ENCODE results near the gene MRPS18A.

MRPS18A gene

DNA sequence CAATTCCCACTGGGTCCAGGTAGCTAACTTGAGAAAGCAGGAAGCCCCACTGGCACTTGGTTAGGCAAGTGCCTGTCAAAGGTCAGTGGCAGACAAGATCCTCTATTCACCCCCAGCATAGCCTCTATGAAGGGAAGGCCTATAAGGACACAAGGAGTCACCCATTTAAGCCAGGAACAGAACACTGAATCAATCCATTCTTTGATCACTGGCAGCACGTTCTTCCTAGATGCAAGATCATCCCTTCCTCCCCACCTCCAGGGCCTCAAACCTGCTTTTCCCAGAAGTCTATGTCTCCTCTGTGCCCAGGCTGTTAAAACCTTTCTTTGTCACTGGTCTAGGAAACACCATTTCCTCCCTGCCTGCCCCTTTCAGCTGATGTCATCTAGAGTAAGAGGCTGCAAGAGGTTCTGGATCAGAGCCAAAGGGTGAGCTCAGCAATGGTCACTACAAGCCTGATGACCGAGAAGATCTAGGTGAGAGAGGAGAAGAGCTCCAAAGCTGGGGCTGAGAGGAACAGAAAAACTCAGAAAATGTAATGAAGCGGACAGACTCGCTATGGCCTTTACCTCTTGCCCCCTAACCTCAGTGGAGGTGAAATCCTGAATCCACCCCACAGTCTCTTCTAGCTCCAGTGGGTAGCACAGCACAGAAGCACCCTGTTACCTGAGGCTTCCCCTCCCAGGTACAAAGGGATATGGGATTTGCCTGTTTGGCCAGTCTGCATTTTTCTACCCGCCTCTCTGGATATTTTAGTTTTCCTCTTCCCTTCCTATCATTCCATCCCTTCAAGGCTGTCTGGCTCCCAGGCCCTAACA is 60.4 kb downstream of the MRPS18A start:
- Histone ChIP-seq H3K9me2 (replicated peaks; ENCODE audit: low read depth, low read length) (no peaks in the 10 kb centered on the region), H3K4me1 (ENCODE audit: insufficient read depth, low read length, poor library complexity, severe bottlenecking) (peaks cover 27% of the 10 kb centered on the region), H3K27me3 (ENCODE audit: insufficient read depth, low read length, poor library complexity, severe bottlenecking) (no peaks in the 10 kb centered on the region), H3K9me3 (ENCODE audit: insufficient read depth, low read depth, low read length) (no peaks in the 10 kb centered on the region), H3K4me2 (ENCODE audit: low read depth, low read length, poor library complexity, severe bottlenecking) (peak overlapping the region; percentile 77), H3K36me3 (ENCODE audit: insufficient read depth, low read length) (peaks cover 36% of the 10 kb centered on the region; the same call in 1 of the 2 replicates), H3K4me3 (ENCODE audit: low read length, poor library complexity, severe bottlenecking) (peak overlapping the region; percentile 86), H3K79me2 (ENCODE audit: insufficient read depth, low read length) (peaks cover 36% of the 10 kb centered on the region), H3K9ac (ENCODE audit: low read depth, low read length, poor library complexity, severe bottlenecking) (peak overlapping the region; percentile 81), H3F3A (ENCODE audit: low read depth) (no peaks in the 10 kb centered on the region), H4K20me1 (ENCODE audit: insufficient read depth, low read length, poor library complexity, severe bottlenecking) (peaks cover 10% of the 10 kb centered on the region), H2AFZ (ENCODE audit: low read length) (no peak overlapping the region)
- no peak for TF ChIP-seq EZH2phosphoT487 (IDR thresholded peaks at IDR 0.05; ENCODE audit: borderline replicate concordance)
- TF ChIP-seq, protein P1, sequence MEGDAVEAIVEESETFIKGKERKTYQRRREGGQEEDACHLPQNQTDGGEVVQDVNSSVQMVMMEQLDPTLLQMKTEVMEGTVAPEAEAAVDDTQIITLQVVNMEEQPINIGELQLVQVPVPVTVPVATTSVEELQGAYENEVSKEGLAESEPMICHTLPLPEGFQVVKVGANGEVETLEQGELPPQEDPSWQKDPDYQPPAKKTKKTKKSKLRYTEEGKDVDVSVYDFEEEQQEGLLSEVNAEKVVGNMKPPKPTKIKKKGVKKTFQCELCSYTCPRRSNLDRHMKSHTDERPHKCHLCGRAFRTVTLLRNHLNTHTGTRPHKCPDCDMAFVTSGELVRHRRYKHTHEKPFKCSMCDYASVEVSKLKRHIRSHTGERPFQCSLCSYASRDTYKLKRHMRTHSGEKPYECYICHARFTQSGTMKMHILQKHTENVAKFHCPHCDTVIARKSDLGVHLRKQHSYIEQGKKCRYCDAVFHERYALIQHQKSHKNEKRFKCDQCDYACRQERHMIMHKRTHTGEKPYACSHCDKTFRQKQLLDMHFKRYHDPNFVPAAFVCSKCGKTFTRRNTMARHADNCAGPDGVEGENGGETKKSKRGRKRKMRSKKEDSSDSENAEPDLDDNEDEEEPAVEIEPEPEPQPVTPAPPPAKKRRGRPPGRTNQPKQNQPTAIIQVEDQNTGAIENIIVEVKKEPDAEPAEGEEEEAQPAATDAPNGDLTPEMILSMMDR (conservative IDR thresholded peaks at IDR 0.05; ENCODE audit: low read length), result no peak

DNA sequence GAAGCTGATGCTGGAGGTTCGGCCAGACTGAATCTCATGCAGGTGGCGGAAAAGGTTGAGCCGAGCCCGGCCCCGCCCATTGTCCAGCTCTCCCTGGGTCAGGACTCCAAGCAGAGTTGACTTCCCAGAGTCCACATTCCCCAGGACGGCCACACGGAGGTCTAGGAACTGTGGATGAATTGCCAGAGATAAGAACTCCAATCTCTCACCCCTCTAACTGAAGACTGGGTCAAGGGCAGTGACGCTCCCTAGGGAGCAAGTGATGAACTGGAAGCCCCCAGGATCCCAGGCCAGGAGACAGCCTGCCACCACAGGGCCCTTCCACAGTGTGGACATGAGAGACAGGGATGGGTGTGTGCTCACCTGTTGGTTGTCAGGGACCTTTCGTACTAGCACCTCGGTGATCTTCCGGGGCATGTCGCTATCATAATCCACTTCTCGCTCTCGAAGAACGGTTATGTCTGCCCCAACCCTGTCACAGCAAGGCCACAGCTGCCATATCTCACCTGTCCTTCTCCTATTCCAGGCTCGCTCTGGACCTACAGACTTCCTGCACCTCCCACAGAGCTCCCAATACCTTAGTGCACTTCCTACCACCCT is 62.1 kb downstream of the MRPS18A start:
- H3K79me2 ChIP-seq (ENCODE audit: insufficient read depth, low read length), result peaks cover 36% of the 10 kb centered on the region
- H3K4me2 ChIP-seq (ENCODE audit: low read depth, low read length, poor library complexity, severe bottlenecking), result peak overlapping the region; percentile 77
- H3K4me3 ChIP-seq (ENCODE audit: low read length, poor library complexity, severe bottlenecking), result no peak overlapping the region
- H4K20me1 ChIP-seq (ENCODE audit: insufficient read depth, low read length, poor library complexity, severe bottlenecking), result peaks cover 10% of the 10 kb centered on the region
- H3K9ac ChIP-seq (ENCODE audit: low read depth, low read length, poor library complexity, severe bottlenecking), result no peak overlapping the region
- H3K27me3 ChIP-seq (ENCODE audit: insufficient read depth, low read length, poor library complexity, severe bottlenecking), result no peaks in the 10 kb centered on the region
- H3K4me1 ChIP-seq (ENCODE audit: insufficient read depth, low read length, poor library complexity, severe bottlenecking), result peaks cover 17% of the 10 kb centered on the region
- H3K9me2 ChIP-seq (replicated peaks; ENCODE audit: low read depth, low read length), result no peaks in the 10 kb centered on the region
- no peaks in the 10 kb centered on the region for H3F3A ChIP-seq (ENCODE audit: low read depth)
- H2AFZ ChIP-seq (ENCODE audit: low read length), result no peak overlapping the region
- H3K9me3 ChIP-seq (ENCODE audit: insufficient read depth, low read depth, low read length), result no peaks in the 10 kb centered on the region
- H3K36me3 ChIP-seq (ENCODE audit: insufficient read depth, low read length), result peaks cover 53% of the 10 kb centered on the region; the same call in 1 of the 2 replicates
- TF ChIP-seq, protein P1 (conservative IDR thresholded peaks at IDR 0.05; ENCODE audit: low read length), result no peak
- no peak for TF ChIP-seq EZH2phosphoT487 (IDR thresholded peaks at IDR 0.05; ENCODE audit: borderline replicate concordance)

DNA sequence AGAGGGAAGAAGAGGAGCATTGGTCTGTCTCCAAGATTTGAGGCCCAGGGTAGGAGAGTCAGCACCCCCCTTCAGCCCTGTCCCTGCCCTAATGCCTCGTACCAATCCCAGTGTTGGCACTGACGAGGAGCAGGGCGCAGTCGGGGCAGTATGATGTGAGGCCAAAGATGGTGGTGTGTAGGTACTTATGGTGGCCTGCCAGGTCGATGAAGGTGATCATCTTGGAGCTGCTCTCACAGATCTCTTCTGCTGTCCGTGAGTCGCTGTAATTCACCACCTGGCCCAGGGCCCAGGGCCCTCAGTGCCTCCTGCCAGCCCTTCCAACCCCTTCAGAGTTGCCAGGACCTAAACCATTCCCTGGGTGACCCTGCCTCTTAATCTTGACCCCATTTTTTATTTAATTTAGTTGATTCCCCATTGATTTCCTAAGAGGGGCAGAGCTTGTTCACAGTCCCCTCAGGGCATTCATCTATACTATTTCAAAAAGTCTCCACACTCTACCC is 62.8 kb downstream of the MRPS18A start:
- no peak overlapping the region for H2AFZ ChIP-seq (ENCODE audit: low read length)
- no peak overlapping the region for H3K9ac ChIP-seq (ENCODE audit: low read depth, low read length, poor library complexity, severe bottlenecking)
- H3K4me1 ChIP-seq (ENCODE audit: insufficient read depth, low read length, poor library complexity, severe bottlenecking), result peaks cover 14% of the 10 kb centered on the region
- H3K4me3 ChIP-seq (ENCODE audit: low read length, poor library complexity, severe bottlenecking), result no peak overlapping the region
- TF ChIP-seq, protein P1 (conservative IDR thresholded peaks at IDR 0.05; ENCODE audit: low read length), result no peak
- TF ChIP-seq EZH2phosphoT487 (IDR thresholded peaks at IDR 0.05; ENCODE audit: borderline replicate concordance), result no peak
- H3F3A ChIP-seq (ENCODE audit: low read depth), result no peaks in the 10 kb centered on the region
- no peaks in the 10 kb centered on the region for H3K9me3 ChIP-seq (ENCODE audit: insufficient read depth, low read depth, low read length)
- H3K36me3 ChIP-seq (ENCODE audit: insufficient read depth, low read length), result peaks cover 53% of the 10 kb centered on the region; the same call in 1 of the 2 replicates
- no peak overlapping the region for H3K4me2 ChIP-seq (ENCODE audit: low read depth, low read length, poor library complexity, severe bottlenecking)
- H3K27me3 ChIP-seq (ENCODE audit: insufficient read depth, low read length, poor library complexity, severe bottlenecking), result no peaks in the 10 kb centered on the region
- H3K79me2 ChIP-seq (ENCODE audit: insufficient read depth, low read length), result peaks cover 36% of the 10 kb centered on the region
- no peaks in the 10 kb centered on the region for H3K9me2 ChIP-seq (replicated peaks; ENCODE audit: low read depth, low read length)
- H4K20me1 ChIP-seq (ENCODE audit: insufficient read depth, low read length, poor library complexity, severe bottlenecking), result peaks cover 10% of the 10 kb centered on the region

Data from Loucy (cell line).